ENCODE results near the gene PMP22. TPM values are rescaled to one million over a fixed set of nuclear protein-coding genes. Genes with fewer than 3 reads are reported as not detected.

Gene PMP22
- total RNA-seq, 2 experiments from 2014 or later, result not detected

- no peak overlapping the region for H3K27ac Mint-ChIP-seq
- H3K27me3 Mint-ChIP-seq, result peaks cover 83% of the 10 kb centered on the region
- ChIA-PET POLR2A (no interaction called here), CTCF (no interaction called here)
- no peaks in the 10 kb centered on the region for H3K9me3 Mint-ChIP-seq
- DNase-seq, result peak; percentile 57
- H3K4me3 Mint-ChIP-seq, result peak overlapping the region; percentile 69
- H3K4me1 Mint-ChIP-seq, result peaks cover 17% of the 10 kb centered on the region
- H3K36me3 Mint-ChIP-seq (ENCODE audit: low read depth), result no peaks in the 10 kb centered on the region
Observed at GRCh38 chr17:15260376-15261257, 4.5 kb downstream of the PMP22 start.

- H3K9me3 Mint-ChIP-seq, result no peaks in the 10 kb centered on the region
- DNase-seq, result no peak
- ChIA-PET CTCF (interaction anchor here (0.6 to 1.6 kb wide), 2 partner anchors 53 to 245 kb away, joined by 3 to 4 read pairs; no protein-coding TSS in a partner anchor), POLR2A (no interaction called here)
- H3K4me1 Mint-ChIP-seq, result peaks cover 17% of the 10 kb centered on the region
- H3K4me3 Mint-ChIP-seq, result no peak overlapping the region
- H3K27me3 Mint-ChIP-seq, result peaks cover 60% of the 10 kb centered on the region
- H3K36me3 Mint-ChIP-seq (ENCODE audit: low read depth), result no peaks in the 10 kb centered on the region
- no peak overlapping the region for H3K27ac Mint-ChIP-seq
Observed at GRCh38 chr17:15257796-15258512, 7.2 kb downstream of the PMP22 start.

- no peak overlapping the region for H3K4me3 Mint-ChIP-seq
- H3K9me3 Mint-ChIP-seq, result no peaks in the 10 kb centered on the region
- DNase-seq, result peak; percentile 56
- no peaks in the 10 kb centered on the region for H3K36me3 Mint-ChIP-seq (ENCODE audit: low read depth)
- peaks cover 17% of the 10 kb centered on the region for H3K4me1 Mint-ChIP-seq
- no peak overlapping the region for H3K27ac Mint-ChIP-seq
- ChIA-PET POLR2A (no interaction called here), CTCF (interaction anchor here (1.6 kb wide), 1 partner anchor 54 kb away, joined by 3 read pairs; no protein-coding TSS in a partner anchor)
- H3K27me3 Mint-ChIP-seq, result peaks cover 54% of the 10 kb centered on the region
Observed at GRCh38 chr17:15257258-15257788, 7.8 kb downstream of the PMP22 start.

GRCh38 chr17:15256689-15257088 lies 8.4 kb downstream of the PMP22 start:
- DNase-seq, result no peak
- H3K27ac Mint-ChIP-seq, result no peak overlapping the region
- H3K4me3 Mint-ChIP-seq, result no peak overlapping the region
- no peaks in the 10 kb centered on the region for H3K9me3 Mint-ChIP-seq
- POLR2A ChIA-PET, result no interaction called here
- H3K36me3 Mint-ChIP-seq (ENCODE audit: low read depth), result no peaks in the 10 kb centered on the region
- peaks cover 17% of the 10 kb centered on the region for H3K4me1 Mint-ChIP-seq
- CTCF ChIA-PET, result interaction anchor here (1.6 kb wide), 1 partner anchor 55 kb away, joined by 3 read pairs; no protein-coding TSS in a partner anchor
- H3K27me3 Mint-ChIP-seq, result peaks cover 48% of the 10 kb centered on the region

- peaks cover 40% of the 10 kb centered on the region for H3K27me3 Mint-ChIP-seq
- no peak overlapping the region for H3K27ac Mint-ChIP-seq
- peaks cover 16% of the 10 kb centered on the region for H3K4me1 Mint-ChIP-seq
- POLR2A ChIA-PET, result no interaction called here
- CTCF ChIA-PET, result interaction anchor here (1.6 kb wide), 1 partner anchor 56 kb away, joined by 3 read pairs; no protein-coding TSS in a partner anchor
- DNase-seq, result no peak
- H3K9me3 Mint-ChIP-seq, result no peaks in the 10 kb centered on the region
- H3K36me3 Mint-ChIP-seq (ENCODE audit: low read depth), result no peaks in the 10 kb centered on the region
- H3K4me3 Mint-ChIP-seq, result no peak overlapping the region
Observed at GRCh38 chr17:15255713-15256454, 9.2 kb downstream of the PMP22 start.

GRCh38 chr17:15250135-15250860 lies 14.8 kb downstream of the PMP22 start:
- Mint-ChIP-seq H3K36me3 (ENCODE audit: low read depth) (no peaks in the 10 kb centered on the region), H3K27ac (no peak overlapping the region), H3K9me3 (no peaks in the 10 kb centered on the region), H3K4me1 (no peaks in the 10 kb centered on the region), H3K4me3 (no peak overlapping the region), H3K27me3 (no peaks in the 10 kb centered on the region)
- DNase-seq, result no peak
- ChIA-PET POLR2A (no interaction called here), CTCF (no interaction called here)

GRCh38 chr17:15249487-15249886 lies 15.6 kb downstream of the PMP22 start:
- no peaks in the 10 kb centered on the region for H3K27me3 Mint-ChIP-seq
- POLR2A ChIA-PET, result no interaction called here
- H3K36me3 Mint-ChIP-seq (ENCODE audit: low read depth), result no peaks in the 10 kb centered on the region
- CTCF ChIA-PET, result no interaction called here
- H3K4me1 Mint-ChIP-seq, result no peaks in the 10 kb centered on the region
- no peak overlapping the region for H3K27ac Mint-ChIP-seq
- no peaks in the 10 kb centered on the region for H3K9me3 Mint-ChIP-seq
- H3K4me3 Mint-ChIP-seq, result no peak overlapping the region
- no peak for DNase-seq

GRCh38 chr17:15247891-15248529 lies 17.1 kb downstream of the PMP22 start:
- Mint-ChIP-seq H3K4me3 (no peak overlapping the region), H3K27me3 (peaks cover 1% of the 10 kb centered on the region), H3K4me1 (no peaks in the 10 kb centered on the region), H3K27ac (no peak overlapping the region), H3K36me3 (ENCODE audit: low read depth) (no peaks in the 10 kb centered on the region), H3K9me3 (no peaks in the 10 kb centered on the region)
- POLR2A ChIA-PET, result no interaction called here
- CTCF ChIA-PET, result no interaction called here
- no peak for DNase-seq

- CTCF ChIA-PET, result no interaction called here
- no peaks in the 10 kb centered on the region for H3K9me3 Mint-ChIP-seq
- H3K27ac Mint-ChIP-seq, result no peak overlapping the region
- no peak for DNase-seq
- POLR2A ChIA-PET, result no interaction called here
- H3K27me3 Mint-ChIP-seq, result peaks cover 7% of the 10 kb centered on the region
- H3K4me3 Mint-ChIP-seq, result no peak overlapping the region
- no peaks in the 10 kb centered on the region for H3K36me3 Mint-ChIP-seq (ENCODE audit: low read depth)
- no peaks in the 10 kb centered on the region for H3K4me1 Mint-ChIP-seq
Observed at GRCh38 chr17:15245054-15245453, 20.1 kb downstream of the PMP22 start.

- Mint-ChIP-seq H3K27me3 (peaks cover 7% of the 10 kb centered on the region), H3K27ac (no peak overlapping the region), H3K4me1 (peaks cover 7% of the 10 kb centered on the region), H3K9me3 (no peaks in the 10 kb centered on the region), H3K36me3 (ENCODE audit: low read depth) (no peaks in the 10 kb centered on the region), H3K4me3 (no peak overlapping the region)
- POLR2A ChIA-PET, result no interaction called here
- CTCF ChIA-PET, result interaction anchor here (0.5 kb wide), 1 partner anchor 1940 kb away, joined by 3 read pairs; no protein-coding TSS in a partner anchor
- no peak for DNase-seq
Observed at GRCh38 chr17:15240644-15241043, 24.5 kb downstream of the PMP22 start.

GRCh38 chr17:15239491-15239890 lies 25.6 kb downstream of the PMP22 start:
- Mint-ChIP-seq H3K27ac (no peak overlapping the region), H3K36me3 (ENCODE audit: low read depth) (no peaks in the 10 kb centered on the region), H3K9me3 (no peaks in the 10 kb centered on the region), H3K4me1 (peaks cover 7% of the 10 kb centered on the region), H3K4me3 (no peak overlapping the region), H3K27me3 (peaks cover 7% of the 10 kb centered on the region)
- ChIA-PET POLR2A (no interaction called here), CTCF (no interaction called here)
- no peak for DNase-seq

Data from activated CD4-positive, alpha-beta T cell treated with anti-CD3 and anti-CD28 coated beads, Interleukin-2, amount 10 ng/mL, durations not matched to agents 7 days and 5 days (primary cell).